HFF-Myc (cell line): ENCODE results near the gene SLC16A5.

Experiments used
- DNase-seq: peaks from one replicate; pipeline ENCODE4 v3.0.0-alpha.2; 2011; ENCODE audit warnings: low read depth; ENCODE audit errors: extremely low read depth
- H3K4me3 ChIP-seq: replicated peaks from 2 replicates; pipeline ENCODE4 v1.5.1; 2011; ENCODE audit warnings: low read depth, mild to moderate bottlenecking, control low read depth, low read length
- TF ChIP-seq, protein P1 (sequence below): IDR thresholded peaks from 2 replicates; pipeline ENCODE4 v1.5.1; 2012; ENCODE audit warnings: mild to moderate bottlenecking, low read depth, low read length, control low read depth; ENCODE audit errors: missing control alignments

Gene SLC16A5

DNA sequence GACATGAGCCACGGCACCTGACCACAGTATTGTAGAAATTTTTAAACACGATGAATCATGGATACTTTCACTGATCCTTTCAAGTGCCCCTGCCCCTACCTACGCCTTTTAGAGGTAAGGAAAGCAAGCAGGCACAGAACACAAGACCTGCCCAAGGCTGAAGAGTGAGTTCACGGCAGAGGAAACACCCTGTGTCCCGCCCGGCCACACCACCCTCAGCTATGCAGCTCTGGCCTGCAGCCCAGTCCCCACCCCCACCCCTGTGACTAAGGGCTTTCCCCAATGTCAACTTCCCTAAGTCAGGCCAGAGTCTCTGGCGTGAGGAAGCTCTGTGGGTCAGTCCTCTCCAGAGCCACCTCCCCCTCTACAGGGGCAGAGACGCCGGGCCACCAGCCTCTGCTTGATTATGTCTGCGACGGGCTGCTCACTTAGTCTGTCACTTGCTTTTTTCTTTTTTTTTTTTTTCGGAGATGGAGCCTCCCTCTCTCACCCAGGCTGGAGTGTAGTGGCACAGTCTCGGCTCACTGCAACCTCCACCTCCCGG lies 8.4 kb downstream of the SLC16A5 start:
- TF ChIP-seq, protein P1, sequence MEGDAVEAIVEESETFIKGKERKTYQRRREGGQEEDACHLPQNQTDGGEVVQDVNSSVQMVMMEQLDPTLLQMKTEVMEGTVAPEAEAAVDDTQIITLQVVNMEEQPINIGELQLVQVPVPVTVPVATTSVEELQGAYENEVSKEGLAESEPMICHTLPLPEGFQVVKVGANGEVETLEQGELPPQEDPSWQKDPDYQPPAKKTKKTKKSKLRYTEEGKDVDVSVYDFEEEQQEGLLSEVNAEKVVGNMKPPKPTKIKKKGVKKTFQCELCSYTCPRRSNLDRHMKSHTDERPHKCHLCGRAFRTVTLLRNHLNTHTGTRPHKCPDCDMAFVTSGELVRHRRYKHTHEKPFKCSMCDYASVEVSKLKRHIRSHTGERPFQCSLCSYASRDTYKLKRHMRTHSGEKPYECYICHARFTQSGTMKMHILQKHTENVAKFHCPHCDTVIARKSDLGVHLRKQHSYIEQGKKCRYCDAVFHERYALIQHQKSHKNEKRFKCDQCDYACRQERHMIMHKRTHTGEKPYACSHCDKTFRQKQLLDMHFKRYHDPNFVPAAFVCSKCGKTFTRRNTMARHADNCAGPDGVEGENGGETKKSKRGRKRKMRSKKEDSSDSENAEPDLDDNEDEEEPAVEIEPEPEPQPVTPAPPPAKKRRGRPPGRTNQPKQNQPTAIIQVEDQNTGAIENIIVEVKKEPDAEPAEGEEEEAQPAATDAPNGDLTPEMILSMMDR: no peak
- no peak for DNase-seq
- no peak overlapping the region for H3K4me3 ChIP-seq

DNA sequence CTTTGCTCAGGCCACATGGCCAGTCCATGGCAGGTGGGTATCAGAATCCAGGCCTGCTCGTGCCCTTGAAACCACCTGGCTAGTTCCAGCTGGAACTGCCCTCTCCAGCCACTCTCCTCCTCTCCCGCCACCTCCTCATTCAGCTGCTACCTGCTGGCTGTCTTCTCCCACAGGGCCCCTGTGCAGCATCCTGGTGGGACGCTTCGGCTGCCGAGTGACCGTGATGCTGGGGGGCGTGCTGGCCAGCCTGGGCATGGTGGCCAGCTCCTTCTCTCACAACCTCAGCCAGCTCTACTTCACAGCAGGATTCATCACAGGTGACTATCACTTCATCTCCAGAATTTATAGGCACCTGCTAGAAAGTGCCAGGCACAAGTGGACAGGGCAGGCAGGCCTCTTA lies 10.1 kb downstream of the SLC16A5 start:
- no peak overlapping the region for H3K4me3 ChIP-seq
- TF ChIP-seq, protein P1: no peak
- DNase-seq: no peak

DNA sequence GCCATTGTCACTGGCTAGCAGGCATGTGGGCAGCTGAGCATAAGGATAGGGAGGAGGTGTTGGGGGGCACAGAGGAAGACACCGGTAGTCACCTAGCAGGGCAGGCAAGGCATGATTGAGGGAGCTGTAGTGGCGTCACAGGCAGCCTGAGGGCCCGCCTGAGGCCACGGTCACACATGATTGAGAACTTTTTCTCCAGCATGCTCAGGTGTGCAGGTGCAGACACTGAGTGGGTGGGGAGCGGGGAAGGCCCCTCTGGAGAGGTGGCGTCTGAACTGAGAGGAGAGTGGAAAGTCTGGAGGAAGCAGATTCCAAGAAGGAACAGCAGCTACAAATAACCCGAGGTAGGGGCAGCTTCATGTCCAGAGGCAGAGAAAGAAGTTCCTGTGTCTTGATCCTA lies 11.1 kb downstream of the SLC16A5 start:
- TF ChIP-seq, protein P1: no peak

DNA sequence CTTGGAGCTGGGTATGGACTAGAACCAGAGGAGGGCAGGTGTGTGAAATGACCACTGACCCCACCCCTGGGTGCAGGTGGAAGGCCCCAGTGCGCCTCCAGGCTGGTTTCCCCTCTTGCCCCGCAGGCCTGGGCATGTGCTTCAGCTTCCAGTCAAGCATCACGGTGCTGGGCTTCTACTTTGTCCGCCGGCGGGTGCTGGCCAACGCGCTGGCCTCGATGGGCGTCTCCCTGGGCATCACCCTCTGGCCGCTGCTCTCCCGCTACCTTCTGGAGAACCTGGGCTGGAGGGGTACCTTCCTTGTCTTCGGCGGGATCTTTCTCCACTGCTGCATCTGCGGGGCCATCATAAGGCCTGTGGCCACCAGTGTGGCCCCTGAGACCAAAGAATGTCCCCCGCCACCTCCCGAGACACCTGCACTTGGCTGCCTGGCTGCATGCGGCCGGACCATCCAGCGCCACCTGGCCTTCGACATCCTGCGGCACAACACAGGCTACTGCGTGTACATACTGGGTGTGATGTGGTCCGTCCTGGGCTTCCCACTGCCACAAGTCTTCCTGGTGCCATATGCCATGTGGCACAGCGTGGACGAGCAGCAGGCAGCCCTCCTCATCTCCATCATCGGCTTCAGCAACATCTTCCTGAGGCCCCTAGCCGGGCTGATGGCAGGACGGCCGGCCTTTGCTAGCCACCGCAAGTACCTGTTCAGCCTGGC lies 12.3 kb downstream of the SLC16A5 start:
- TF ChIP-seq, protein P1: no peak
- no peak for DNase-seq
- no peak overlapping the region for H3K4me3 ChIP-seq

More for the DNA sequence above, 11.1 kb downstream of the SLC16A5 start:
- DNase-seq: no peak
- no peak overlapping the region for H3K4me3 ChIP-seq

DNA sequence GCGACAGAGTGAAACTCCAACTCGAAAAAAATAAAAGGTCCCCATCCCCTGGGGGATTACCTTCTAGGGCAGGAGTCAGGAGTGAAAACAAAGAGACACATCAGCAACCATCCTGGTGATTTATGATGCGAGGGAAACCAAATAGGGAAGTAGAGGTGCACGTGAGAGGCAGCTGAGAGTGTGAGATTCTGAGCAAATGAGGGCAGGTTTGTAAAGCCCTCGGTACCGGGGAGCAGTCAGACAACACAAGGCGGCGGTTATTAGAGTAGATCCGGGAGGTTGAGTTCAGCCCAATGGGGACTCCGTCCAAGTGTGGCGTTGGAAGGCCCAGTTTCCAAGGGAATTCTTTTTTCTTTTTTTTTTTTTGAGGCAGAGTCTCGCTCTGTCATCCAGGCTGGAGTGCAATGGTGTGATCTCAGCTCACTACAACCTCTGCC lies 14.6 kb downstream of the SLC16A5 start:
- no peak overlapping the region for H3K4me3 ChIP-seq
- DNase-seq: no peak
- TF ChIP-seq, protein P1: no peak

DNA sequence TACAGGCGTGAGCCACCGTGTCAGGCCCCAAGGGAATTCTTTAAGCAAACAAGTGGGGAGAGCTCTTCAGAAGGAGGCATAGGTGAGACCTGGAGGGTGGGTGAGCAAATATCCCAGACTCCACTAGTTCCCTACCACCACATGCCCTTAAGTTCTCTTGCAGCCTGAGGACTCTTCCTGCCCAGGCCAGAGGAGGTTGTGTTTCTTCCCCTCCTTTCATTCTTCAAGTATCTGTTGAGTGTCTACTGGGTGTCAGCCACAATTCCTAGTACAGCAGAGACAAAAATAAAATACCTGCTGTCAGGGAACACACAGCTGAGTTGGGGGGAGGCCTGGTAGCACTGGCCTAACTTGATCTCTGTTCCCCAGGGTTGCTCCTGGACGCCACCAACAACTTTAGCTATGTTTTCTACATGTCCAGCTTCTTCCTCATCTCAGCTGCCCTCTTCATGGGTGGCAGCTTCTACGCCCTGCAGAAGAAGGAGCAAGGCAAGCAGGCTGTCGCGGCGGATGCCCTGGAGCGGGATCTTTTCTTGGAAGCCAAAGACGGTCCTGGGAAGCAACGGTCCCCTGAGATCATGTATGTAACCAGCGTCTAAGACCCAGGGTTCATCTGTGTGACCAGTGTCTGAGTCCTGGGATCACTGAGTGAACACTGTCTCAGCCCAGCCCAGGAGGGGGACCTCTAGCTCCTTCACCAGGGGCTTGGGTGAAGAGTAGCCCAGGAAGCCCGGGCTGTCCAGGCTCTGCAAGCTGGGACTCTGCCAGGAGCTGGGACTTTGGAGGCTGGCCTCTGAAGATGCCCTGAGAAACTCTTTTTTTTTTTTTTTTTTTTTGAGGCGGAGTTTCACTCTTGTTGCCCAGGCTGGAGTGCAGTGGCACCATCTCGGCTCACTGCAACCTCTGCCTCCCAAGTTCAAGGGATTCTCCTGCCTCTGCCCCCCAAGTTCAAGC lies 16.1 kb downstream of the SLC16A5 start:
- no peak overlapping the region for H3K4me3 ChIP-seq
- DNase-seq: no peak
- TF ChIP-seq, protein P1: no peak
